Left ventricle myocardium inferior (tissue), 1 donor: ENCODE results near the gene OGFR. TPM values are rescaled to one million over a fixed set of nuclear protein-coding genes. Genes with fewer than 3 reads are reported as not detected.

Experiments
- DNase-seq: peaks from one replicate; pipeline ENCODE4 v3.0.0-alpha.2; 2020
- H3K27ac ChIP-seq: fragments of 200-600 bp; replicated peaks from 2 replicates; pipeline ENCODE4 v1.8.0; 2021
- H3K27me3 ChIP-seq: fragments of 200-600 bp; 2 replicates; pipeline ENCODE4 v1.8.0; 2021; ENCODE audit warnings: low read depth
- H3K36me3 ChIP-seq: fragments of 200-600 bp; 2 replicates; pipeline ENCODE4 v1.8.0; 2021
- H3K4me1 ChIP-seq: fragments of 200-600 bp; 2 replicates; pipeline ENCODE4 v1.8.0; 2021
- H3K4me3 ChIP-seq: fragments of 200-600 bp; 2 replicates; pipeline ENCODE4 v1.8.0; 2021; ENCODE audit warnings: mild to moderate bottlenecking, moderate library complexity
- H3K9me3 ChIP-seq: fragments of 200-600 bp; replicated peaks from 2 replicates; pipeline ENCODE4 v1.8.0; 2021
- intact Hi-C: fragments of 100-400 bp; cut with micrococcal nuclease; formaldehyde crosslinking; loops from one replicate; pipeline ENCODE4 v1.11.0; 2022
- total RNA-seq: library from RNA; stranded (reverse); fragmentation: NEBNext Ultra II Directional; extraction: Animal tissue kit (Norgen Biotek cat#: 25700); gene quantifications from one replicate; pipeline ENCODE4 v1.2.1, GENCODE V29; 2021
- TF ChIP-seq, protein P1 (sequence below): fragments of 200-600 bp; IDR thresholded peaks from 2 replicates; pipeline ENCODE4 v1.8.0; 2021; ENCODE audit warnings: antibody characterized with exemption, mild to moderate bottlenecking, borderline replicate concordance
- donor health status: DM: no; HTN: yes; CAD: no; lungs with severe emphysema.

Gene OGFR
- total RNA-seq, 1 donor from 2014 or later: 19.2 TPM

DNA sequence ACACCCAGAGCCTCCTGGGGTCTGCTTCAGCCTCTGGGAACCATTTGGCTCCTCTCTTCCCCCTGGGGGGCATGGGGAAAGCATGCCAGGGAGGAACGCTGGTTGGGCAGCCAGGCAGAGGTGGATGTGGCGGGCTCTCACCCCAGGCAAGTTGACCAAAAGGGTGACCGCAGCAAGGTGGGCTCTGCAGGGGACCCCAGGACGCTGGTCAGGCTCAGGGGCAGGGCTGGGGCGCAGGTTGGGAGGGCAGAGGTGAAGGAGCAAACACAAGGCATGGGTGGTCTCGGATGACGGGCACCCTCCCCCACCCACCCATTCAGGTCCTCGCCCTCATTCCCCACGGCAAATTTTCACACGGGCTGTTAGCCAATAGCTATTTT, 38.6 kb upstream of the OGFR start:
- no peak overlapping the region for H3K27ac ChIP-seq
- H3K36me3 ChIP-seq: no peaks in the 10 kb centered on the region
- no peak overlapping the region for H3K4me3 ChIP-seq
- no peak for DNase-seq
- intact Hi-C loops: loop anchor here (10.0 kb wide), 1 partner anchor 71 kb away; no protein-coding TSS in a partner anchor
- H3K4me1 ChIP-seq: peaks cover 9% of the 10 kb centered on the region
- peaks cover 80% of the 10 kb centered on the region for H3K27me3 ChIP-seq
- no peaks in the 10 kb centered on the region for H3K9me3 ChIP-seq
- TF ChIP-seq, protein P1, sequence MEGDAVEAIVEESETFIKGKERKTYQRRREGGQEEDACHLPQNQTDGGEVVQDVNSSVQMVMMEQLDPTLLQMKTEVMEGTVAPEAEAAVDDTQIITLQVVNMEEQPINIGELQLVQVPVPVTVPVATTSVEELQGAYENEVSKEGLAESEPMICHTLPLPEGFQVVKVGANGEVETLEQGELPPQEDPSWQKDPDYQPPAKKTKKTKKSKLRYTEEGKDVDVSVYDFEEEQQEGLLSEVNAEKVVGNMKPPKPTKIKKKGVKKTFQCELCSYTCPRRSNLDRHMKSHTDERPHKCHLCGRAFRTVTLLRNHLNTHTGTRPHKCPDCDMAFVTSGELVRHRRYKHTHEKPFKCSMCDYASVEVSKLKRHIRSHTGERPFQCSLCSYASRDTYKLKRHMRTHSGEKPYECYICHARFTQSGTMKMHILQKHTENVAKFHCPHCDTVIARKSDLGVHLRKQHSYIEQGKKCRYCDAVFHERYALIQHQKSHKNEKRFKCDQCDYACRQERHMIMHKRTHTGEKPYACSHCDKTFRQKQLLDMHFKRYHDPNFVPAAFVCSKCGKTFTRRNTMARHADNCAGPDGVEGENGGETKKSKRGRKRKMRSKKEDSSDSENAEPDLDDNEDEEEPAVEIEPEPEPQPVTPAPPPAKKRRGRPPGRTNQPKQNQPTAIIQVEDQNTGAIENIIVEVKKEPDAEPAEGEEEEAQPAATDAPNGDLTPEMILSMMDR: no peak

DNA sequence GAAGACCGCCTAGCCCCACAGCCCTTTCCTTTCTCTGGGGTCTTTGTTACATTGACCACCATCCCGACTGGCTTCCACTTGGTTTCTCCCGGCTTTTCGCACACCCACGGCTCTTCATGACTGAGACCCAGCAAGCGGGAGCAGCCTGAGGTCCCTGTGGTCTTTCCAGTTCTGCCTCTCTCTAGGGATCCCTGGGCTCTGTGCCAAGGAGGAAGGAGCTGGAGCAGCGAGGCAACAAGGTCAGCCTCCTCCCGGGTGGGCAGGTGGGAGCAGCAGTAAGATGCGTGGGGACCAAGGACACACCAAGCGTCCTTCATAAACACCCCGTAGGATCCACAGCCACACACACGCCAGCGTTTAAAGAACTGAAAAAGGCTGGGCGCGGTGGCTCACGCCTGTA, 37.9 kb upstream of the OGFR start:
- H3K27me3 ChIP-seq: peaks cover 80% of the 10 kb centered on the region
- H3K36me3 ChIP-seq: no peaks in the 10 kb centered on the region
- H3K9me3 ChIP-seq: no peaks in the 10 kb centered on the region
- no peak overlapping the region for H3K4me3 ChIP-seq
- no peak overlapping the region for H3K27ac ChIP-seq
- TF ChIP-seq, protein P1: no peak
- peaks cover 9% of the 10 kb centered on the region for H3K4me1 ChIP-seq
- no peak for DNase-seq
- intact Hi-C loops: loop anchor here (10.0 kb wide), 1 partner anchor 72 kb away; no protein-coding TSS in a partner anchor

DNA sequence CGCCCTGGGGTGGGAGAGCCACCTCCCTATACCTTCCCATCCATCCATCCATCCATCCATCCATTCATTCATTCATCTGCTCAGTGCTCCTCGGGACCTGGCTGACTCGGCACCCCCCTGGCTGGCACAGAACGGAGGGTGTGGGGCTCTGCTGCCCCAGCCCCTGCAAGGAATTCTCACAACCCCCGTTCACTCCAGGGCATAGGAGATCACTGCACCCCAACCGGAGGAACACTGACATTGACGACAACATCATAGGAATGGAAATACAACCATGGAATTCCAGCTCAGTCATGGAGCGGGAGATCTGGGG, 36.4 kb upstream of the OGFR start:
- TF ChIP-seq, protein P1: no peak
- Histone ChIP-seq H3K27me3 (peaks cover 74% of the 10 kb centered on the region), H3K9me3 (no peaks in the 10 kb centered on the region), H3K4me3 (no peak overlapping the region), H3K36me3 (no peaks in the 10 kb centered on the region), H3K27ac (no peak overlapping the region), H3K4me1 (peaks cover 9% of the 10 kb centered on the region)
- intact Hi-C loops: loop anchor here (10.0 kb wide), 1 partner anchor 73 kb away; no protein-coding TSS in a partner anchor
- no peak for DNase-seq

GRCh38 chr20:62768551-62769287, 35.9 kb upstream of the OGFR start:
- Histone ChIP-seq H3K27me3 (peaks cover 72% of the 10 kb centered on the region), H3K4me1 (peaks cover 9% of the 10 kb centered on the region), H3K4me3 (no peak overlapping the region), H3K27ac (no peak overlapping the region), H3K9me3 (no peaks in the 10 kb centered on the region), H3K36me3 (no peaks in the 10 kb centered on the region)
- TF ChIP-seq, protein P1: no peak
- intact Hi-C loops: loop anchor here (10.0 kb wide), 1 partner anchor 74 kb away; no protein-coding TSS in a partner anchor
- no peak for DNase-seq

DNA sequence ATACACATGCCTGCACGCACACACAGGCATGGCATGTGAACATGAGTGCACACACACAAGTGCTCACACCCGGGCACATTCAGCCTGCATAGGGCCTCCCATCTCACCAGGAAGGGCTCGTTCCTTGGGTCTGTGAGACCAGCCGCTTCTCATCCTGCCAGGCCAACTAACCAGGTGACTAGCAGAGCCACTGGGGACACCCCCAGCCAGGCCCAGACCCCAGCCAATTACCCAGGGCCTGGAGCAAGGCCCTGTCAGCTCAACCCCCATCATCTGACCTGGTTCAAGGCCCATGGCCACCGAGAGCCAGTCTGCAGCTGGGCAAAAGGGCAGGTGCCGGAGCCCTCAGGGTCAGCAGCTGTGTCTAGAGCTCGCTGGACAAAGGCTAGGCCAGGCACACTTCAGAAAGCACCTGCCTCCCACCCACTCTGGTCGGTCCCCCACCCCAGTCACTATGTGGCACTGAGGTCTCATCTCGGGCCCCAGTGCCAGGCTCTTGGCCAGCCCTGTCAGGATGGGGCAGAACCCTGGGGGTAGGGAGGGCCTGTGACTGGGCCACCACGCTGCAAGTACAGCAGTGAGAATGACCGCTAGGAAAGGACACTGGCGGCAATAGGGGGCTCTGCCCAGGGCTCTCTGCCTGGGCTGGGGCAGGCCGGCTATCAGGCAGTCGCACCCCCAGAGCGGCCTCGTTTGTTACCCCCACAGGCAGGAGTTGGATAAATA, 35.1 kb upstream of the OGFR start:
- Histone ChIP-seq H3K4me1 (peaks cover 9% of the 10 kb centered on the region), H3K27me3 (peaks cover 72% of the 10 kb centered on the region), H3K27ac (no peak overlapping the region), H3K36me3 (no peaks in the 10 kb centered on the region), H3K4me3 (no peak overlapping the region), H3K9me3 (no peaks in the 10 kb centered on the region)
- peak; percentile 5 for DNase-seq
- intact Hi-C loops: loop anchor here (10.0 kb wide), 1 partner anchor 75 kb away; no protein-coding TSS in a partner anchor
- TF ChIP-seq, protein P1: no peak
